ENCODE results near the gene TTC28.
"Not testable (repeated sequence)": the region's sequence is repeated elsewhere in the genome, so short reads cannot be mapped to it uniquely, and the experiment has no call there.

TTC28 gene

GRCh38 chr22:28669387-28669786 is 10.3 kb downstream of the TTC28 start:
- TF ChIP-seq CTCF (IDR thresholded peaks at IDR 0.05; ENCODE audit: low read depth, low read length, missing control alignments) = no peak
- H3K4me3 ChIP-seq (ENCODE audit: low read depth, low read length) = no peak overlapping the region
- DNase-seq (ENCODE audit: low read depth) = no peak

GRCh38 chr22:28663569-28663942 is 16.1 kb downstream of the TTC28 start:
- DNase-seq (ENCODE audit: low read depth); H3K4me3 ChIP-seq (ENCODE audit: low read depth, low read length): not testable (repeated sequence)

GRCh38 chr22:28658448-28658847 is 21.2 kb downstream of the TTC28 start:
- DNase-seq (ENCODE audit: low read depth) = no peak
- TF ChIP-seq CTCF (IDR thresholded peaks at IDR 0.05; ENCODE audit: low read depth, low read length, missing control alignments) = no peak
- no peak overlapping the region for H3K4me3 ChIP-seq (ENCODE audit: low read depth, low read length)

- no peak for DNase-seq (ENCODE audit: low read depth)
- no peak overlapping the region for H3K4me3 ChIP-seq (ENCODE audit: low read depth, low read length)
- TF ChIP-seq CTCF (IDR thresholded peaks at IDR 0.05; ENCODE audit: low read depth, low read length, missing control alignments) = no peak
Observed at GRCh38 chr22:28656181-28656580, 23.5 kb downstream of the TTC28 start.

- TF ChIP-seq CTCF (IDR thresholded peaks at IDR 0.05; ENCODE audit: low read depth, low read length, missing control alignments) = no peak
- H3K4me3 ChIP-seq (ENCODE audit: low read depth, low read length) = no peak overlapping the region
- DNase-seq (ENCODE audit: low read depth) = no peak
Observed at GRCh38 chr22:28650463-28650862, 29.2 kb downstream of the TTC28 start.

- TF ChIP-seq CTCF (IDR thresholded peaks at IDR 0.05; ENCODE audit: low read depth, low read length, missing control alignments) = no peak
- H3K4me3 ChIP-seq (ENCODE audit: low read depth, low read length) = no peak overlapping the region
- DNase-seq (ENCODE audit: low read depth) = no peak
Observed at GRCh38 chr22:28648792-28649191, 30.8 kb downstream of the TTC28 start.

- no peak for TF ChIP-seq CTCF (IDR thresholded peaks at IDR 0.05; ENCODE audit: low read depth, low read length, missing control alignments)
- no peak overlapping the region for H3K4me3 ChIP-seq (ENCODE audit: low read depth, low read length)
- DNase-seq (ENCODE audit: low read depth) = no peak
Observed at GRCh38 chr22:28647216-28647615, 32.4 kb downstream of the TTC28 start.

- DNase-seq (ENCODE audit: low read depth) = no peak
- TF ChIP-seq CTCF (IDR thresholded peaks at IDR 0.05; ENCODE audit: low read depth, low read length, missing control alignments) = no peak
Observed at GRCh38 chr22:28639321-28639720, 40.3 kb downstream of the TTC28 start.

More at GRCh38 chr22:28639321-28639720, 40.3 kb downstream of the TTC28 start:
- H3K4me3 ChIP-seq (ENCODE audit: low read depth, low read length) = no peak overlapping the region
